Neural cell (in vitro differentiated cells): ENCODE measurements around the gene CRIM1. TPM values are rescaled to one million over a fixed set of nuclear protein-coding genes. Genes with fewer than 3 reads are reported as not detected.

Experiments used
- H2AFZ ChIP-seq: fragments of 200-600, 300-800 bp; sonication (generic), shearing (Covaris generic); 2 replicates; pipeline ENCODE4 v1.6.0; 2014; ENCODE audit warnings: low read depth, mild to moderate bottlenecking, antibody characterized with exemption, low read length, moderate library complexity
- H3F3A ChIP-seq: fragments of 200-600 bp; shearing (Covaris generic); 2 replicates; pipeline ENCODE4 v1.6.1; 2016; ENCODE audit warnings: mild to moderate bottlenecking, moderate library complexity, mixed read lengths, antibody characterized with exemption, low read length; ENCODE audit not compliant: insufficient read depth, poor library complexity, severe bottlenecking
- H3K27ac ChIP-seq: fragments of 200-600, 300-800 bp; sonication (generic), shearing (Covaris generic); 2 replicates; pipeline ENCODE4 v1.5.1; 2014; ENCODE audit warnings: mild to moderate bottlenecking, low read length, moderate library complexity
- H3K27me3 ChIP-seq: fragments of 300-800, 200-600 bp; sonication (generic), shearing (Covaris generic); 2 replicates; pipeline ENCODE4 v1.6.0; 2014; ENCODE audit warnings: mild to moderate bottlenecking, low read depth, low read length, moderate library complexity; ENCODE audit not compliant: insufficient read depth
- H3K36me3 ChIP-seq: fragments of 300-800, 200-600 bp; sonication (generic), shearing (Covaris generic); 2 replicates; pipeline ENCODE4 v1.5.1; 2014; ENCODE audit warnings: mild to moderate bottlenecking, antibody characterized with exemption, low read length, moderate library complexity; ENCODE audit not compliant: insufficient read depth
- H3K4me2 ChIP-seq: fragments of 300-800, 200-600 bp; sonication (generic), shearing (Covaris generic); 2 replicates; pipeline ENCODE4 v1.6.0; 2014; ENCODE audit warnings: mild to moderate bottlenecking, low read length
- H3K4me3 ChIP-seq: fragments of 300-800, 200-600 bp; sonication (generic), shearing (Covaris generic); 2 replicates; pipeline ENCODE4 v1.5.1; 2014; ENCODE audit warnings: mild to moderate bottlenecking, low read length, moderate library complexity
- H3K79me2 ChIP-seq: fragments of 200-600 bp; shearing (Covaris generic); replicated peaks from 2 replicates; pipeline ENCODE4 v1.6.0; 2014; ENCODE audit warnings: mild to moderate bottlenecking, low read length, moderate library complexity; ENCODE audit not compliant: insufficient read depth
- H3K9ac ChIP-seq: fragments of 300-800, 200-600 bp; sonication (generic), shearing (Covaris generic); 2 replicates; pipeline ENCODE4 v1.6.1; 2016; ENCODE audit warnings: mild to moderate bottlenecking, low read length, mixed read lengths
- H3K9me2 ChIP-seq: fragments of 200-600 bp; shearing (Covaris generic); 2 replicates; pipeline ENCODE4 v1.6.1; 2016; ENCODE audit warnings: mild to moderate bottlenecking, low read length, mixed read lengths; ENCODE audit not compliant: insufficient read depth
- H3K9me3 ChIP-seq: fragments of 200-600, 300-800 bp; sonication (generic), shearing (Covaris generic); 2 replicates; pipeline ENCODE4 v1.6.1; 2016; ENCODE audit warnings: mild to moderate bottlenecking, mixed run types, low read length, moderate library complexity, mixed read lengths
- H4K20me1 ChIP-seq: fragments of 200-600 bp; shearing (Covaris generic); 2 replicates; pipeline ENCODE4 v1.6.1; 2016; ENCODE audit warnings: mild to moderate bottlenecking, mixed run types; ENCODE audit not compliant: insufficient read depth
- CTCF ChIP-seq: fragments of 450-650 bp; IDR thresholded peaks from 2 replicates; pipeline ENCODE4 v1.5.1; 2014; ENCODE audit warnings: antibody characterized with exemption, mild to moderate bottlenecking, moderate library complexity; ENCODE audit not compliant: poor library complexity, severe bottlenecking
- EP300 ChIP-seq: fragments of 450-650 bp; conservative IDR thresholded peaks from 2 replicates; pipeline ENCODE4 v1.6.1; 2014; ENCODE audit warnings: antibody characterized with exemption, mild to moderate bottlenecking, moderate library complexity; ENCODE audit not compliant: poor library complexity, severe bottlenecking
- EZH2 ChIP-seq: fragments of 200-600, 300-800 bp; shearing (Covaris generic), sonication (generic); IDR thresholded peaks from 2 replicates; pipeline ENCODE4 v1.6.1; 2014; ENCODE audit warnings: antibody characterized with exemption, low read length, borderline replicate concordance, mild to moderate bottlenecking; ENCODE audit not compliant: insufficient read depth, poor library complexity, severe bottlenecking
- MXI1 ChIP-seq: fragments of 450-650 bp; conservative IDR thresholded peaks from 2 replicates; pipeline ENCODE4 v1.6.1; 2014; ENCODE audit warnings: antibody characterized with exemption, mild to moderate bottlenecking; ENCODE audit not compliant: poor library complexity, severe bottlenecking
- POLR2AphosphoS5 ChIP-seq: IDR thresholded peaks from 2 replicates; pipeline ENCODE4 v1.6.1; 2012
- RAD21 ChIP-seq: fragments of 450-650 bp; conservative IDR thresholded peaks from 2 replicates; pipeline ENCODE4 v1.6.1; 2014; ENCODE audit warnings: antibody characterized with exemption, mild to moderate bottlenecking, moderate library complexity
- REST ChIP-seq: IDR thresholded peaks from 2 replicates; pipeline ENCODE4 v1.6.1; 2012; ENCODE audit warnings: borderline replicate concordance
- SMC3 ChIP-seq: fragments of 450-650 bp; conservative IDR thresholded peaks from 2 replicates; pipeline ENCODE4 v1.6.1; 2014; ENCODE audit warnings: antibody characterized with exemption, mild to moderate bottlenecking, moderate library complexity; ENCODE audit not compliant: poor library complexity
- TAF1 ChIP-seq: IDR thresholded peaks from 2 replicates; pipeline ENCODE4 v1.6.1; 2012; ENCODE audit warnings: low read depth
- polyA plus RNA-seq: library from polyadenylated mRNA; depleted of rRNA; stranded (reverse); fragments of >200 nt; gene quantifications from 2 replicates; pipeline ENCODE4 v1.2.3, GENCODE V29; 2014

Gene CRIM1
- polyA plus RNA-seq, 1 donor from 2014 or later, result 6.7 TPM

GRCh38 chr2:36469106-36469477 lies 113.5 kb downstream of the CRIM1 start:
- no peak overlapping the region for H3K9ac ChIP-seq
- H3K9me3 ChIP-seq, result no peaks in the 10 kb centered on the region
- H3K4me2 ChIP-seq, result no peak overlapping the region
- TF ChIP-seq CTCF (no peak), MXI1 (no peak), RAD21 (no peak), TAF1 (no peak), REST (no peak), EP300 (no peak), EZH2 (no peak), SMC3 (no peak), POLR2AphosphoS5 (no peak)
- no peaks in the 10 kb centered on the region for H3K9me2 ChIP-seq
- H3K4me3 ChIP-seq, result no peak overlapping the region
- H2AFZ ChIP-seq, result no peak overlapping the region
- H3K27me3 ChIP-seq, result no peaks in the 10 kb centered on the region
- H3K79me2 ChIP-seq, result no peaks in the 10 kb centered on the region
- no peaks in the 10 kb centered on the region for H3K36me3 ChIP-seq
- no peaks in the 10 kb centered on the region for H3F3A ChIP-seq
- H3K27ac ChIP-seq, result no peak overlapping the region
- H4K20me1 ChIP-seq, result no peaks in the 10 kb centered on the region

DNA sequence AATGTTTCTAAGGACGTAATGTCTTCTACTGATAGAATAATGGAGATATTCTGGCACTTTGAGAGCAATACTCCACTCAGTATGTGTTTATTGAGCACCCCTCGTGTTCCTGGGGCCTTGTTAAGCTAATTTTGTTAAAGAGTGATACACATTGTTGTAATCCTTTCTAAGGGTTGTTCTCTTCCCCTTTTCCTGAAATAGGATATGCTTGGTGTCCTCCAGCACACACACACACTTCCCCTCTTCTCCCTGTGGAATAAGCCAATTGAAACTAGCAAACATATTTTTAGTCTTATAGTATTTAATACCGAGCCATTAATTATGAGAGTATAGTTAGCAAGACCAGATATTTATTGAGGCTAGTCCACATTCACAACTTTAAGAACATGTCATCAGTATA lies 114.1 kb downstream of the CRIM1 start:
- Histone ChIP-seq H2AFZ (no peak overlapping the region), H3K9me3 (no peaks in the 10 kb centered on the region), H3F3A (no peaks in the 10 kb centered on the region), H3K27me3 (no peaks in the 10 kb centered on the region), H3K9ac (no peak overlapping the region), H3K79me2 (no peaks in the 10 kb centered on the region), H3K9me2 (no peaks in the 10 kb centered on the region), H3K4me2 (no peak overlapping the region), H3K4me3 (no peak overlapping the region), H3K27ac (no peak overlapping the region), H4K20me1 (no peaks in the 10 kb centered on the region), H3K36me3 (no peaks in the 10 kb centered on the region)
- TF ChIP-seq RAD21 (no peak), CTCF (no peak), REST (no peak), POLR2AphosphoS5 (no peak), SMC3 (no peak), MXI1 (no peak), EZH2 (no peak), EP300 (no peak), TAF1 (no peak)
